Neural progenitor cell (in vitro differentiated cells): ENCODE results near the gene ANKRD42. TPM values are rescaled to one million over a fixed set of nuclear protein-coding genes. Genes with fewer than 3 reads are reported as not detected.

ENCODE experiments used
- DNase-seq: peaks from one replicate; pipeline ENCODE4 v3.0.0-alpha.2; 2016; ENCODE audit warnings: low spot score
- H2AFZ ChIP-seq: fragments of 200-600 bp; sonication (generic); replicated peaks from 2 replicates; pipeline ENCODE4 v1.6.1; 2016; ENCODE audit warnings: antibody characterized with exemption
- H3F3A ChIP-seq: fragments of 200-600 bp; sonication (generic); 2 replicates; pipeline ENCODE4 v1.6.1; 2016; ENCODE audit warnings: antibody characterized with exemption, low read depth
- H3K27ac ChIP-seq: fragments of 200-600 bp; sonication (generic); 2 replicates; pipeline ENCODE4 v1.5.1; 2016; ENCODE audit warnings: mild to moderate bottlenecking
- H3K27me3 ChIP-seq: fragments of 200-600 bp; sonication (generic); 2 replicates; pipeline ENCODE4 v1.6.1; 2016; ENCODE audit warnings: mild to moderate bottlenecking, moderate library complexity
- H3K36me3 ChIP-seq: fragments of 200-600 bp; sonication (generic); 2 replicates; pipeline ENCODE4 v1.5.1; 2016
- H3K4me1 ChIP-seq: fragments of 200-600 bp; sonication (generic); 2 replicates; pipeline ENCODE4 v1.6.1; 2016; ENCODE audit warnings: mixed run types
- H3K4me2 ChIP-seq: fragments of 200-600 bp; sonication (generic); 2 replicates; pipeline ENCODE4 v1.6.1; 2016
- H3K4me3 ChIP-seq: fragments of 200-600 bp; sonication (generic); 2 replicates; pipeline ENCODE4 v1.5.1; 2016
- H3K79me2 ChIP-seq: fragments of 200-600 bp; sonication (generic); 2 replicates; pipeline ENCODE4 v1.6.1; 2016; ENCODE audit warnings: low read depth
- H3K9ac ChIP-seq: fragments of 200-600 bp; sonication (generic); 2 replicates; pipeline ENCODE4 v1.6.1; 2016
- H3K9me3 ChIP-seq: fragments of 200-600 bp; sonication (generic); 2 replicates; pipeline ENCODE4 v1.5.1; 2016; ENCODE audit warnings: low read depth
- H4K20me1 ChIP-seq: fragments of 200-600 bp; sonication (generic); 2 replicates; pipeline ENCODE4 v1.6.1; 2016; ENCODE audit warnings: low read depth
- H3K27ac Mint-ChIP-seq: 3 replicates; pipeline ENCODE4 v1.8.0; 2021; ENCODE audit warnings: mixed read lengths
- H3K27me3 Mint-ChIP-seq: 2 replicates; pipeline ENCODE4 v1.8.0; 2022; ENCODE audit warnings: low read depth, mild to moderate bottlenecking, inconsistent platforms, moderate library complexity, mixed read lengths; ENCODE audit not compliant: insufficient read depth
- H3K36me3 Mint-ChIP-seq: 3 replicates; pipeline ENCODE4 v1.8.0; 2021; ENCODE audit warnings: mixed read lengths
- H3K4me1 Mint-ChIP-seq: 3 replicates; pipeline ENCODE4 v1.8.0; 2021; ENCODE audit warnings: mixed read lengths
- H3K4me3 Mint-ChIP-seq: 3 replicates; pipeline ENCODE4 v1.8.0; 2021; ENCODE audit warnings: mild to moderate bottlenecking, moderate library complexity, mixed read lengths
- H3K9me3 Mint-ChIP-seq: 3 replicates; pipeline ENCODE4 v1.8.0; 2020; ENCODE audit warnings: mixed read lengths
- EZH2 ChIP-seq: fragments of 200-600 bp; sonication (generic); IDR thresholded peaks from 2 replicates; pipeline ENCODE4 v1.6.1; 2017; ENCODE audit warnings: antibody characterized with exemption, mild to moderate bottlenecking, moderate library complexity
- EZH2phosphoT487 ChIP-seq: fragments of 200-600 bp; sonication (generic); IDR thresholded peaks from 2 replicates; pipeline ENCODE4 v1.6.1; 2017; ENCODE audit warnings: antibody characterized with exemption
- total RNA-seq: library from RNA; depleted of rRNA; stranded (reverse); fragments of >200 nt; gene quantifications from 2 replicates; pipeline ENCODE4 v1.2.3, GENCODE V29; 2015; ENCODE audit warnings: low replicate concordance
- TF ChIP-seq, protein P1 (sequence below): fragments of 200-600 bp; sonication (generic); IDR thresholded peaks from 2 replicates; pipeline ENCODE4 v1.5.1; 2017; ENCODE audit warnings: antibody characterized with exemption, mild to moderate bottlenecking

ANKRD42 gene
- total RNA-seq, 1 donor from 2014 or later = 4.4 TPM

DNA sequence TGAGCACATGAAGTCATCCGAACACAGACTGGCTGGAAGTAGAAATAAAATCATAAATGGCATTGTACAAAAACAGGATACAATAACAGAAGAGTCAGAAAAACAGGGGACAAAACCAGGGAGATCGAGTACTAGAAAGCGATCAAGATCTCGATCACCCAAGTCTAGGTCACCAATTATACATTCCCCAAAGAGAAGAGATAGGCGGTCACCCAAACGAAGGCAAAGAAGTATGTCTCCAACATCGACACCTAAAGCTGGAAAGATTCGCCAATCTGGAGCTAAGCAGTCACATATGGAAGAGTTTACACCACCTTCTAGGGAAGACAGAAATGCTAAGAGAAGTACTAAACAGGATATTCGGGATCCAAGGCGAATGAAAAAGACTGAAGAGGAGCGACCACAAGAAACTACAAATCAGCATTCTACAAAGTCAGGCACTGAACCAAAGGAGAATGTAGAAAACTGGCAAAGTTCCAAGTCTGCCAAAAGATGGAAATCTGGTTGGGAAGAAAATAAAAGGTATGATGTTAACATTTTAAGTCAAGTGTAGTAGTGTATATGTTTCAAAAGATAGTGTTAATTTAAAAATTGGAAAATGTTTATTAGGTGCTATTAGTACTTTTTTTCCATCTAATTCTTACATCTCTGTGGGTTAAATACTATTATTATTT is 27.2 kb upstream of the ANKRD42 start:
- H3K36me3 Mint-ChIP-seq = peaks cover 64% of the 10 kb centered on the region
- H3K27ac Mint-ChIP-seq = no peak overlapping the region
- no peaks in the 10 kb centered on the region for H3K9me3 ChIP-seq
- no peak overlapping the region for H2AFZ ChIP-seq
- H3K4me1 Mint-ChIP-seq = peaks cover 11% of the 10 kb centered on the region
- no peak for DNase-seq
- no peaks in the 10 kb centered on the region for H3K27me3 Mint-ChIP-seq
- peaks cover 46% of the 10 kb centered on the region for H4K20me1 ChIP-seq
- no peaks in the 10 kb centered on the region for H3K27me3 ChIP-seq
- no peaks in the 10 kb centered on the region for H3F3A ChIP-seq
- no peak overlapping the region for H3K4me3 Mint-ChIP-seq
- no peaks in the 10 kb centered on the region for H3K9me3 Mint-ChIP-seq
- no peak overlapping the region for H3K4me2 ChIP-seq
- no peak overlapping the region for H3K9ac ChIP-seq
- peaks cover 61% of the 10 kb centered on the region for H3K36me3 ChIP-seq
- peaks cover 99% of the 10 kb centered on the region for H3K79me2 ChIP-seq
- TF ChIP-seq, protein P1, sequence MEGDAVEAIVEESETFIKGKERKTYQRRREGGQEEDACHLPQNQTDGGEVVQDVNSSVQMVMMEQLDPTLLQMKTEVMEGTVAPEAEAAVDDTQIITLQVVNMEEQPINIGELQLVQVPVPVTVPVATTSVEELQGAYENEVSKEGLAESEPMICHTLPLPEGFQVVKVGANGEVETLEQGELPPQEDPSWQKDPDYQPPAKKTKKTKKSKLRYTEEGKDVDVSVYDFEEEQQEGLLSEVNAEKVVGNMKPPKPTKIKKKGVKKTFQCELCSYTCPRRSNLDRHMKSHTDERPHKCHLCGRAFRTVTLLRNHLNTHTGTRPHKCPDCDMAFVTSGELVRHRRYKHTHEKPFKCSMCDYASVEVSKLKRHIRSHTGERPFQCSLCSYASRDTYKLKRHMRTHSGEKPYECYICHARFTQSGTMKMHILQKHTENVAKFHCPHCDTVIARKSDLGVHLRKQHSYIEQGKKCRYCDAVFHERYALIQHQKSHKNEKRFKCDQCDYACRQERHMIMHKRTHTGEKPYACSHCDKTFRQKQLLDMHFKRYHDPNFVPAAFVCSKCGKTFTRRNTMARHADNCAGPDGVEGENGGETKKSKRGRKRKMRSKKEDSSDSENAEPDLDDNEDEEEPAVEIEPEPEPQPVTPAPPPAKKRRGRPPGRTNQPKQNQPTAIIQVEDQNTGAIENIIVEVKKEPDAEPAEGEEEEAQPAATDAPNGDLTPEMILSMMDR = no peak
- TF ChIP-seq EZH2phosphoT487 (no peak), EZH2 (no peak)
- peaks cover 11% of the 10 kb centered on the region for H3K4me1 ChIP-seq
- no peak overlapping the region for H3K4me3 ChIP-seq
- no peak overlapping the region for H3K27ac ChIP-seq

DNA sequence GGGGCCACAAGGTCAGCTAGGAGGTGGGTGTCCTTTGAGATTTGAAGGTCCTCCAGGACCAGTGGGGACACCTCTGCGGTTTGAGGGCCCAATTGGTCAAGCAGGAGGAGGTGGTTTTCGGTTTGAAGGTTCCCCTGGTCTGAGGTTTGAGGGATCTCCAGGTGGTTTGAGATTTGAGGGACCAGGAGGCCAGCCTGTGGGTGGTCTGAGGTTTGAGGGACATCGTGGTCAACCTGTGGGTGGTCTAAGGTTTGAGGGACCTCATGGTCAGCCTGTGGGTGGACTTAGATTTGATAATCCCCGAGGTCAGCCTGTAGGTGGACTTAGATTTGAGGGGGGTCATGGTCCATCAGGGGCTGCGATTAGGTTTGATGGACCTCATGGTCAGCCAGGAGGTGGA is 24.8 kb upstream of the ANKRD42 start:
- H3K9ac ChIP-seq = no peak overlapping the region
- DNase-seq = no peak
- Mint-ChIP-seq H3K27ac (no peak overlapping the region), H3K36me3 (peaks cover 56% of the 10 kb centered on the region), H3K9me3 (no peaks in the 10 kb centered on the region), H3K27me3 (no peaks in the 10 kb centered on the region), H3K4me3 (no peak overlapping the region), H3K4me1 (peaks cover 10% of the 10 kb centered on the region)
- TF ChIP-seq EZH2phosphoT487 (no peak), EZH2 (no peak)
- TF ChIP-seq, protein P1 = no peak
- H3K4me2 ChIP-seq = peak overlapping the region; percentile 43
- no peaks in the 10 kb centered on the region for H3F3A ChIP-seq
- H3K27me3 ChIP-seq = no peaks in the 10 kb centered on the region
- peaks cover 6% of the 10 kb centered on the region for H3K4me1 ChIP-seq
- no peak overlapping the region for H3K4me3 ChIP-seq
- H3K79me2 ChIP-seq = peaks cover 99% of the 10 kb centered on the region
- H2AFZ ChIP-seq = no peak overlapping the region
- no peak overlapping the region for H3K27ac ChIP-seq
- peaks cover 67% of the 10 kb centered on the region for H3K36me3 ChIP-seq
- peaks cover 47% of the 10 kb centered on the region for H4K20me1 ChIP-seq
- H3K9me3 ChIP-seq = no peaks in the 10 kb centered on the region

DNA sequence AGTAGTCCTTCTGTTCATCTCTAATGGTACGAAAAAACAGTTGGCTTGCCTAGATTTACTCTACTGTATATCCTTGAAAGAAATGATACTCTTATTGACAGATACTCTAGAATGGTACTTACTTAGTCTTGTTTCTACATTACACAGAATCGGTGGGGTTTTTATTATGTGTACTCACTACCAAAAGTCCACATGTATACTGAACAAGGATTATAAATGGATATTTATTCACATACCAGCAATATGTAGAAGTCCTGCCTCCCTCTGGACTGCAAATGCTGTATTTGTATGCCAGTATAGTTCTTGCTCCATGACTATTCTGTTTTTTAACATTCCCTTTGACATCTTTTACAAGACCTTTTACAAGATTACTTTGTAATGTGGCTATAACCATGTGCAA is 22.6 kb upstream of the ANKRD42 start:
- no peaks in the 10 kb centered on the region for H3K27me3 Mint-ChIP-seq
- peak overlapping the region; percentile 16 for H3K4me3 ChIP-seq
- no peak for DNase-seq
- H3K27ac Mint-ChIP-seq = no peak overlapping the region
- H3K4me1 Mint-ChIP-seq = peaks cover 10% of the 10 kb centered on the region
- H3K4me2 ChIP-seq = peak overlapping the region; percentile 43
- H2AFZ ChIP-seq = no peak overlapping the region
- no peaks in the 10 kb centered on the region for H3F3A ChIP-seq
- no peaks in the 10 kb centered on the region for H3K9me3 Mint-ChIP-seq
- H3K36me3 ChIP-seq = peaks cover 50% of the 10 kb centered on the region
- H3K27me3 ChIP-seq = no peaks in the 10 kb centered on the region
- peak overlapping the region; percentile 3 for H3K9ac ChIP-seq
- peaks cover 99% of the 10 kb centered on the region for H3K79me2 ChIP-seq
- TF ChIP-seq, protein P1 = no peak
- TF ChIP-seq EZH2 = no peak
- no peak for TF ChIP-seq EZH2phosphoT487
- H4K20me1 ChIP-seq = peaks cover 62% of the 10 kb centered on the region
- H3K36me3 Mint-ChIP-seq = peaks cover 46% of the 10 kb centered on the region
- no peak overlapping the region for H3K4me3 Mint-ChIP-seq
- H3K9me3 ChIP-seq = no peaks in the 10 kb centered on the region
- H3K27ac ChIP-seq = no peak overlapping the region
- peaks cover 6% of the 10 kb centered on the region for H3K4me1 ChIP-seq
